Stimulated activated CD8-positive, alpha-beta memory T cell treated with anti-CD3 and anti-CD28 coated beads, Interleukin-2, amount 100 ng/mL, for 1 hour (primary cell): ENCODE measurements around the gene CDH22.
A peak's percentile ranks its signal among the peaks of the same experiment; 100 is the strongest.

ENCODE experiments used
- DNase-seq, 2 donors: peaks; one replicate each; pipeline ENCODE4 v3.0.0-alpha.2; 2020; ENCODE audit warnings: low read depth in 2 of 2

The CDH22 gene

GRCh38 chr20:46192376-46192944, 115.8 kb downstream of the CDH22 start:
- no peak for DNase-seq

GRCh38 chr20:46191611-46192010, 116.7 kb downstream of the CDH22 start:
- DNase-seq = no peak

GRCh38 chr20:46191168-46191540, 117.1 kb downstream of the CDH22 start:
- no peak for DNase-seq

GRCh38 chr20:46190478-46191167, 117.7 kb downstream of the CDH22 start:
- no peak for DNase-seq

- no peak for DNase-seq
Observed at GRCh38 chr20:46188866-46189541, 119.3 kb downstream of the CDH22 start.

GRCh38 chr20:46186210-46186609, 122.1 kb downstream of the CDH22 start:
- DNase-seq = no peak

- no peak for DNase-seq
Observed at GRCh38 chr20:46185353-46185752, 122.9 kb downstream of the CDH22 start.

GRCh38 chr20:46183768-46184167, 124.5 kb downstream of the CDH22 start:
- no peak for DNase-seq

GRCh38 chr20:46182276-46183200, 125.8 kb downstream of the CDH22 start:
- no peak for DNase-seq

GRCh38 chr20:46179862-46180261, 128.4 kb downstream of the CDH22 start:
- DNase-seq = no peak

GRCh38 chr20:46178891-46179290, 129.4 kb downstream of the CDH22 start:
- DNase-seq = no peak

- no peak for DNase-seq
Observed at GRCh38 chr20:46177768-46178167, 130.5 kb downstream of the CDH22 start.

GRCh38 chr20:46176739-46177378, 131.4 kb downstream of the CDH22 start:
- no peak for DNase-seq

- no peak for DNase-seq
Observed at GRCh38 chr20:46175127-46175494, 133.2 kb downstream of the CDH22 start.

GRCh38 chr20:46174469-46175126, 133.7 kb downstream of the CDH22 start:
- peak; percentile 20 to 43 for DNase-seq

GRCh38 chr20:46173652-46174468, 134.4 kb downstream of the CDH22 start:
- no peak for DNase-seq

GRCh38 chr20:46172961-46173536, 135.2 kb downstream of the CDH22 start:
- DNase-seq = no peak

GRCh38 chr20:46172455-46172854, 135.8 kb downstream of the CDH22 start:
- no peak for DNase-seq

GRCh38 chr20:46171909-46172308, 136.4 kb downstream of the CDH22 start:
- DNase-seq = no peak

GRCh38 chr20:46171476-46171875, 136.8 kb downstream of the CDH22 start:
- no peak for DNase-seq
